ENCODE measurements around the gene ADISSP.

DNA sequence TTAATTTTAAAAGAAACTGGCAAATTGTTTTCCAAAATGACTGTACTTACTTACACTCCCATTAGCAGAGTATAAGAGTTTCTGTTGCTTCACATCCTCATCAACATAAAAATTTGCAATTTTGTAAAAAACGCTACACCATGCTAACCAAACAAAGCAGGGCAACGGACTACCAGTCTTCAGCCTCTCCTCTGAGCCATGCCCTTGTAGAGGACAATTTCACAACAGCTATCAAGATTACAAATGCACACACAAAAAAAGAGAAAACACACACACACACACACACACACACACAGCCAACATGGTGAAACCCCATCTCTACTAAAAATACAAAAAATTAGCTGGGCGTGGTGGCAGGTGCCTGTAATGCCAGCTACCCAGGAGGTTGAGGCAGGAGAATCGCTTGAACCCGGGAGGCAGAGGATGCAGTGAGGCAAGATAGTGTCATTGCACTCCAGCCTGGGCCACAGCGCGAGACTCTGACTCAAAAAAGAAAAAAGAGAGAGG lies 4.1 kb upstream of the ADISSP start:
- no peak for TF ChIP-seq STAG1 (CRISPR knock-in tag; IDR thresholded peaks at IDR 0.05; ENCODE audit: borderline replicate concordance)
- TF ChIP-seq, protein P1, sequence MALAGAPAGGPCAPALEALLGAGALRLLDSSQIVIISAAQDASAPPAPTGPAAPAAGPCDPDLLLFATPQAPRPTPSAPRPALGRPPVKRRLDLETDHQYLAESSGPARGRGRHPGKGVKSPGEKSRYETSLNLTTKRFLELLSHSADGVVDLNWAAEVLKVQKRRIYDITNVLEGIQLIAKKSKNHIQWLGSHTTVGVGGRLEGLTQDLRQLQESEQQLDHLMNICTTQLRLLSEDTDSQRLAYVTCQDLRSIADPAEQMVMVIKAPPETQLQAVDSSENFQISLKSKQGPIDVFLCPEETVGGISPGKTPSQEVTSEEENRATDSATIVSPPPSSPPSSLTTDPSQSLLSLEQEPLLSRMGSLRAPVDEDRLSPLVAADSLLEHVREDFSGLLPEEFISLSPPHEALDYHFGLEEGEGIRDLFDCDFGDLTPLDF (CRISPR knock-in tag; IDR thresholded peaks at IDR 0.05): no peak

All from K562 (cell line).